ENCODE results near the gene CPZ. TPM values are rescaled to one million over a fixed set of nuclear protein-coding genes. Genes with fewer than 3 reads are reported as not detected.

The CPZ gene
- total RNA-seq, 1 donor from 2014 or later: 32.8 TPM

DNA sequence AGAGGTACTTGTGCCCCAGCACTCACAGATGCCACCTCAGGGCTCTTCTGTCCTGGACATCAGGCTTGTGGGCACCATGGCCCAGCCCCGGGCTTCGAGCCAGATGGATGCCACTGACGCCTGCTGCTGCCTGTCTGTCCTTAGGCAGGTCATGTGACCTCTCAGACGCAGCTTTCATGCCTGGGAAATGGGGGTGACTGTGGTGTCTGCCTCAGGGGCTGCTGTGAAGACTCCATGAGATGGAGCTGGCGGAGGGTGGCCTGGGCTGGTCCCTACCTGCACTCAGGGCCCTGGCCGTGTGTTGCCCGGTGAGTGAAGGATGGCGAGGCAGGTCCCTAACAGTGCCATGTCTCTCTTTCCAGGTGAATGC, 6.5 kb downstream of the CPZ start:
- Mint-ChIP-seq H3K27ac (no peak overlapping the region), H3K4me1 (peaks cover 8% of the 10 kb centered on the region), H3K9me3 (no peaks in the 10 kb centered on the region), H3K27me3 (ENCODE audit: low read depth) (peaks cover 2% of the 10 kb centered on the region), H3K36me3 (no peaks in the 10 kb centered on the region), H3K4me3 (no peak overlapping the region)
- no peak for DNase-seq (ENCODE audit: low spot score in 2 of 2, unreplicated experiment in 2 of 2)
- TF ChIP-seq, protein P1, sequence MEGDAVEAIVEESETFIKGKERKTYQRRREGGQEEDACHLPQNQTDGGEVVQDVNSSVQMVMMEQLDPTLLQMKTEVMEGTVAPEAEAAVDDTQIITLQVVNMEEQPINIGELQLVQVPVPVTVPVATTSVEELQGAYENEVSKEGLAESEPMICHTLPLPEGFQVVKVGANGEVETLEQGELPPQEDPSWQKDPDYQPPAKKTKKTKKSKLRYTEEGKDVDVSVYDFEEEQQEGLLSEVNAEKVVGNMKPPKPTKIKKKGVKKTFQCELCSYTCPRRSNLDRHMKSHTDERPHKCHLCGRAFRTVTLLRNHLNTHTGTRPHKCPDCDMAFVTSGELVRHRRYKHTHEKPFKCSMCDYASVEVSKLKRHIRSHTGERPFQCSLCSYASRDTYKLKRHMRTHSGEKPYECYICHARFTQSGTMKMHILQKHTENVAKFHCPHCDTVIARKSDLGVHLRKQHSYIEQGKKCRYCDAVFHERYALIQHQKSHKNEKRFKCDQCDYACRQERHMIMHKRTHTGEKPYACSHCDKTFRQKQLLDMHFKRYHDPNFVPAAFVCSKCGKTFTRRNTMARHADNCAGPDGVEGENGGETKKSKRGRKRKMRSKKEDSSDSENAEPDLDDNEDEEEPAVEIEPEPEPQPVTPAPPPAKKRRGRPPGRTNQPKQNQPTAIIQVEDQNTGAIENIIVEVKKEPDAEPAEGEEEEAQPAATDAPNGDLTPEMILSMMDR (IDR thresholded peaks at IDR 0.05; ENCODE audit: unreplicated experiment): no peak

DNA sequence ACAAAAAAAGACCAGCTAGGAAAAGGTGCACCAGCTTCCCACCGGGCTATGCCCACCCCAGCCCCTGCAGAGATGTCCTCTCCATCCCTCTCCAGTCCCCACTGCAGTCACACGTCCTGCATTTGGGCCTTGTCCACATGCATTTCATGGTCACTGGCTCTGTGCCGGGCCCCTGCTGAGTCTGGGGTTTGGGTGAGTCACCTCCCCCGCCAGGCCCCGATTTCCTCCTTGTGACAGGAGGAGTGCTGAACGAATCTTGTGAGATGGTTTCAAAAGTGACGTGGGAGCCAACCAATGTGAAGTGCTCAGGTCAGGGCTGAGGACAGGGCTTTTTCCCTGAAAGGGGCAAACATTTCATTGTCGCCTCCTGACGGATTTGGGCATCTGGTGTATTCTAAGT, 7.1 kb downstream of the CPZ start:
- Mint-ChIP-seq H3K27ac (no peak overlapping the region), H3K4me1 (peaks cover 4% of the 10 kb centered on the region), H3K27me3 (ENCODE audit: low read depth) (no peaks in the 10 kb centered on the region), H3K4me3 (no peak overlapping the region), H3K9me3 (no peaks in the 10 kb centered on the region), H3K36me3 (no peaks in the 10 kb centered on the region)
- TF ChIP-seq, protein P1 (IDR thresholded peaks at IDR 0.05; ENCODE audit: unreplicated experiment): no peak
- no peak for DNase-seq (ENCODE audit: low spot score in 2 of 2, unreplicated experiment in 2 of 2)

DNA sequence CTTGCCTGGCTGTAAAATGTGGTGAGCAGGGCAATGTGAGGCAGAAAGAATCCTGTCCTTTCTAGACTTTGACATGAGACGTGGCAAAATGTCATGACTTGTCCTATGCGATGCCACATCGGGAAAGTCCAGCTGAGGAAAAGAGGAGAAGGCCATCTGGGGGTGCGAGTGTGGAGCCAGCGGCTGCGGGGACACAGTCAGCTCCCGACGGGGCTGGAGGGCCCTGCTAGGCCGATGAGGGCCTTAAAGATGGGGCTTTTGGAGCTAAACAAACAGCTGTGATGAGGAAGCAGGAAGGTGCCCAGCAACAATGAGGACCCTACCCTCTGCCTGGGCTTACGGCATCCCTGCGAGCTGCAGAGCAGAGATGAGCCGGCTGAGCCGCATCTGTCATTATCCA, 7.7 kb downstream of the CPZ start:
- Mint-ChIP-seq H3K27ac (no peak overlapping the region), H3K4me1 (peaks cover 4% of the 10 kb centered on the region), H3K27me3 (ENCODE audit: low read depth) (no peaks in the 10 kb centered on the region), H3K36me3 (no peaks in the 10 kb centered on the region), H3K4me3 (no peak overlapping the region), H3K9me3 (no peaks in the 10 kb centered on the region)
- no peak for DNase-seq (ENCODE audit: low spot score in 2 of 2, unreplicated experiment in 2 of 2)
- TF ChIP-seq, protein P1 (IDR thresholded peaks at IDR 0.05; ENCODE audit: unreplicated experiment): no peak

DNA sequence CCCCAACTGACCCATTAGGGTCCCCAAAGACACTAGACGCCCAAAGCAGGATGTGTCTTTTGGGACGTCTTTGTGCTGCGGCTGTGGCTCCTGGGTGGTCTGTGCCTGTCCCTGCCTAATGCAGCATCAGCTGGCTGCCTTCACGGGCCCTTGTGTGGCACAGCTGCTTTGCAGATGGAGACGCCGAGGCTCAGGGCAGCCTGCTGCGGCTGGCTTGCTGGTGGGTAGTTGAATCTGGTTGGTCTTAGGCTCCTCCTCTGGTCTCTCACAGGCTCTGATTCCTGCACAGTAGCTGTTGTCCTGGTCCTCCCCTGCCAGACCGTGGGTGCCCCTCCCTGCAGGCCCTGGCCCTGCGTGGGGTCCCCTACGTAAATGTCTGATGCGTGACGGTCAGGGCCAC, 8.1 kb downstream of the CPZ start:
- Mint-ChIP-seq H3K27ac (no peak overlapping the region), H3K4me3 (no peak overlapping the region), H3K9me3 (no peaks in the 10 kb centered on the region), H3K4me1 (peaks cover under 1% of the 10 kb centered on the region), H3K36me3 (no peaks in the 10 kb centered on the region), H3K27me3 (ENCODE audit: low read depth) (no peaks in the 10 kb centered on the region)
- TF ChIP-seq, protein P1 (IDR thresholded peaks at IDR 0.05; ENCODE audit: unreplicated experiment): no peak
- no peak for DNase-seq (ENCODE audit: low spot score in 2 of 2, unreplicated experiment in 2 of 2)

DNA sequence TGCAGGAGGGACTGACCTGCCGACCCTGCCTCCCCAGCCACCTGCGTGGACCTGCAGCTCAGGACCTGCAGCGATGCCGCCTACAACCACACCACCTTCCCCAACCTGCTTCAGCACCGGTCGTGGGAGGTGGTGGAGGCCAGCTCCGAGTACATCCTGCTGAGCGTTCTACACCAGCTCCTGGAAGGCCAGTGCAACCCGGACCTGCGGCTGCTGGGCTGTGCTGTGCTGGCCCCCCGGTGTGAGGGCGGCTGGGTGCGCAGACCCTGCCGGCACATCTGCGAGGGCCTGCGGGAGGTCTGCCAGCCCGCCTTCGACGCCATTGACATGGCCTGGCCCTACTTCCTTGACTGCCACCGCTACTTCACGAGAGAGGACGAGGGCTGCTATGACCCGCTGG, 8.5 kb downstream of the CPZ start:
- no peaks in the 10 kb centered on the region for H3K27me3 Mint-ChIP-seq (ENCODE audit: low read depth)
- no peak for DNase-seq (ENCODE audit: low spot score in 2 of 2, unreplicated experiment in 2 of 2)
- no peak overlapping the region for H3K4me3 Mint-ChIP-seq
- no peaks in the 10 kb centered on the region for H3K4me1 Mint-ChIP-seq
- TF ChIP-seq, protein P1 (IDR thresholded peaks at IDR 0.05; ENCODE audit: unreplicated experiment): no peak
- no peaks in the 10 kb centered on the region for H3K36me3 Mint-ChIP-seq
- no peak overlapping the region for H3K27ac Mint-ChIP-seq
- no peaks in the 10 kb centered on the region for H3K9me3 Mint-ChIP-seq

DNA sequence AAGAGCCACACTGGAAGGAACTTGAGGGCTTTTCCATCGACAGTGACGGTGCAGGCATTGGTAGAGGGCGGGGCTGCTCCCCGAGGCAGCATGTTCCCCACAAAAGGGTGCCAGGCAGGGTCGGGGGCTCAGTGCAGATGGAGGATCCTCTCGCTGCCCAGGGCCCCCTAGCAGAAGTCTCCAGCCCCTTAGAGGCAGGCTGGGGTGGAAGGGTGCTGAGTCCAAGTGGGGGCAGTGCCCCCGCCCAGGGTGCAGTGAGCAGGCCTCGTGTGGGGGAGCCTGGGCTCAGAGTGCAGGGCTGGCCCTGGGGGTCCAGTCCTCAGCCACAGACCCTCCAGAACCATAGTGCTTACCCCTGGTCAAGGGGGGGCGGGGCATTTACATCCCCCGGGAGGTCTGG, 9.0 kb downstream of the CPZ start:
- Mint-ChIP-seq H3K4me3 (no peak overlapping the region), H3K9me3 (no peaks in the 10 kb centered on the region), H3K4me1 (no peaks in the 10 kb centered on the region), H3K27me3 (ENCODE audit: low read depth) (no peaks in the 10 kb centered on the region), H3K36me3 (no peaks in the 10 kb centered on the region), H3K27ac (no peak overlapping the region)
- TF ChIP-seq, protein P1 (IDR thresholded peaks at IDR 0.05; ENCODE audit: unreplicated experiment): no peak
- DNase-seq (ENCODE audit: low spot score in 2 of 2, unreplicated experiment in 2 of 2): no peak
